ENCODE data around the gene CFAP97D1.
"Not testable (repeated sequence)": the region's sequence is repeated elsewhere in the genome, so short reads cannot be mapped to it uniquely, and the experiment has no call there.

Gene CFAP97D1

DNA sequence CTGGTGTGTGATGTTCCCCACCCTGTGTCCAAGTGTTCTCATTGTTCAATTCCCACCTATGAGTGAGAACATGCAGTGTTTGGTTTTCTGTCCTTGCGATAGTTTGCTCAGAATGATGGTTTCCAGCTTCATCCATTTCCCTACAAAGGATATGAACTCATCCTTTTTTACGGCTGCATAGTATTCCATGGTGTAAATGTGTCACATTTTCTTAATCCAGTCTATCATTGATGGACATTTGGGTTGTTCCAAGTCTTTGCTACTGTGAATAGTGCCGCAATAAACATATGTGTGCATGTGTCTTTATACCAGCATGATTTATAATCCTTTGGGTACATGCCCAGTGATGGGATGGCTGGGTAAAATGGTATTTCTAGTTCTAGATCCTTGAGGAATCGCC lies 12.4 kb downstream of the CFAP97D1 start:
- not testable (repeated sequence) for DNase-seq (ENCODE audit: low read depth in 2 of 3, low spot score in 1 of 3)

DNA sequence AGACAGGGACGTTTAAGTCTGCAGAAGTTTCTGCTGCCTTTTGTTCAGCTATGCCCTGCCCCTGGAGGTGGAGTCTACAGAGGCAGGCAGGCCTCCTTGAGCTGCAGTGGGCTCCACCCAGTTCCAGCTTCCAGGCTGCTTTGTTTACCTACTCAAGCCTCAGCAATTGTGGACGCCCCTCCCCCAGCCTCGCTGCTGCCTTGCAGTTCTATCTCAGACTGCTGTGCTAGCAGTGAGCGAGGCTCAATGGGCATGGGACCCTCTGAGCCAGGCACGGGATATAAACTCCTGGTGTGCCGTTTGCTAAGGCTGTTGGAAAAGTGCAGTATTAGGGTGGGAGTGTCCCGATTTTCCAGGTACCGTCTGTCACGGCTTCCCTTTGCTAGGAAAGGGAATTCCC lies 17.8 kb downstream of the CFAP97D1 start:
- DNase-seq (ENCODE audit: low read depth in 2 of 3, low spot score in 1 of 3) = not testable (repeated sequence)

DNA sequence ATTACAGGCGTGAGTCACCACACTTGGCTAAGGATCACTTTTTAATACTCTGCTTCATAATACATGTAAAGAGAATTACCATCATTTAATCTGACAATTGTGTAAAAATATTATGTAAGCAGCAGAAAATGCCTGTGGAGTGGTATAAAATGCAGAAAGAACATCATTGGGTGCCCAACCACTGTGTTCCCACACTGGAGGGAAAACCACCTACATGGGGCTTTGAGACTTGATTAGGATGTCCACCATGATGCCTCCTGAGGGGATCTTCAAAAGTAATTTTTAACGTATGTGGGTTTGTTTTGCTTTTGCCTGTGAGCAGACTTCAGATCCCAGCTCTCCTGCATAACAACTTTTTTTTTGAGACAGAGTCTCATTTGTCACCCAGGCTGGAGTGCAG lies 18.8 kb downstream of the CFAP97D1 start:
- no peak for DNase-seq (ENCODE audit: low read depth in 2 of 3, low spot score in 1 of 3)

DNA sequence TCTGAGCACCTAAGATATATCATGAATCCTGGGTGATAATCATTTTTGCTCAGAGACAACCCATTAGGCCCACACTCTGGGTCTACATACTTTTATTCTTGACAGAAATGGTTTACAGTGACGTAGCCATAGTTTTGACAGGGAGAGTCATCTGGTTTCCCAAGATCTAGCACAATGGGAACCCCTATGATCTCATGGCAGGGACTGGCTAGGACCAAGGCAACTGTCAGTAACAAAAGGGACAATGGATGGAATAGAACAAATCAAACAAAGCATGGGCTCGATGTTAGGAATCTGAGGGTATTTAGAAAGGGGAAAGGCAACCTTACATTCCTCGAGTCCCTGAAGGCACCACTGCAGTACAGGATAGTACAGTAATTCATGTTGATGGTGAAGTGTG lies 20.5 kb downstream of the CFAP97D1 start:
- no peak for DNase-seq (ENCODE audit: low read depth in 2 of 3, low spot score in 1 of 3)

DNA sequence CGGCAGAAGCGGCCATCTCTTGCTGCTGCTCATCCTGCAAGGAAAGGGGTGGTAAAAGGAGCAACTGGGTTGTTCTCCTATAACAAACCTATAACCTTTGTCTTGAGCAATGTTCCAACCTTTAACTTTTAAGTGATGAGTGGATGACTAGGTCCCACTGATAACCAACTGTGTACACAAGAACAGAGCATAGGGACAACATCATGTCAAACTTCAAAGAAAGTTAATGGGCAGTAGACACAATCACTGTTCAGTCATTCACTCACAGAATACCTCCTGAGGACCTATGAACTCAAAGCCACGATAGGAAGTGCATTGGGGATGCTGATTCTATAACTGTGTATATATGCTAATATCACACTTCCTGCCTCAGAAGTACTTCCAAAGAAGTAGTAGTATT lies 21.6 kb downstream of the CFAP97D1 start:
- no peak for DNase-seq (ENCODE audit: low read depth in 2 of 3, low spot score in 1 of 3)

DNA sequence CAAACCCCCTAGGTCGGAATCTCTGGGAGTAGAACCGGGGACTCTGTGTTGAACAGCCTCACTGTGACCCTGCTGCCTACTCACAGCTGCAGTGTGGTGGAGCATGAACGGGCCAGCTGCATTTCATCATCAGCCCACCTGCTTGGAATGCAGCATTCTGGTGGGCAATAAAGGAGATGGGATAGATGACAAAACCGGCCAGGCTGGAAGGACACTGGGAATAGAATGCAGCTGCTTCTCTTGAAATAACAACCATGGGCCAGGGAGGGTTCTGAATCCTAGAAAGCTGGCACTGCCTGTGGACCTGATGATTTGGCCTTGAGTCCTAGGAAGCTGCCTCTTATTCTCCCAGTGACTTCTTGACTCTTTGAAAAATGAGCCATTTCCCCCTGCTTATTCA lies 23.5 kb downstream of the CFAP97D1 start:
- no peak for DNase-seq (ENCODE audit: low read depth in 2 of 3, low spot score in 1 of 3)

DNA sequence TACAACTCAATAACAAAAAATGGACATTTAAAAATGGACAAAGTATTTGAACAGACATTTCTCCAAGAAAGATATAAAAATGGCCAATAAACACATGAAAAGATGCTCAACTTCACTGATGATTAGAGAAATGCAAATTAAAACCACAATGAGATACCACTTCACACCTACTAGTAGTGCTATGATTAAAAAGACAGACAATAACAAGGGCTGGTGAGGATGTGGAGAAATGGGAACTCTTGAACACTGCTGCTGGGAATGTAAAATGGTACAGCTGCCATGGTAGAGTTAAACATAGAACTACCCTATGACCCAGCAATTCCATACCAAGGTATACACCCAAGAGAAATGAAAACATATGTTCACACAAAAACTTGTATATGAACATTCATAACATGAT lies 24.9 kb downstream of the CFAP97D1 start:
- no peak for DNase-seq (ENCODE audit: low read depth in 2 of 3, low spot score in 1 of 3)

DNA sequence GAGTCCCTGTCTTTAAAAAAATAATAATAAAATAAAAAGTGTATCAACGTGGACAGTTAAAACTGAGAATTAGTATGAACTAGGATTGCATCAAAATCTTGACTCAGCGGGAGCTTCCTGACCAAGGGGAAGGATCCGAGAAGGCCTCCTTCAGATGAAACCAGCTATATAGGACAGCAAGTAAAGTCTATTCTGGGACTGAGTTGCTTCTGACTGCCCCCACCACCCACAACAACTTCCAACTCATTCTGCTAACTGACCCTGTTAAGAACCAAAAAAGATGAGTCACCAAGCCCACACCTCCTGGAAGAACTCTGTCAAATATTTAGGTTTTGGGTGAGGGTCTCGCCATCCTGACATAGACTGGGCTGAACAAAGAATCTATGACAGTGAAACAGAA lies 27.8 kb downstream of the CFAP97D1 start:
- no peak for DNase-seq (ENCODE audit: low read depth in 2 of 3, low spot score in 1 of 3)

DNA sequence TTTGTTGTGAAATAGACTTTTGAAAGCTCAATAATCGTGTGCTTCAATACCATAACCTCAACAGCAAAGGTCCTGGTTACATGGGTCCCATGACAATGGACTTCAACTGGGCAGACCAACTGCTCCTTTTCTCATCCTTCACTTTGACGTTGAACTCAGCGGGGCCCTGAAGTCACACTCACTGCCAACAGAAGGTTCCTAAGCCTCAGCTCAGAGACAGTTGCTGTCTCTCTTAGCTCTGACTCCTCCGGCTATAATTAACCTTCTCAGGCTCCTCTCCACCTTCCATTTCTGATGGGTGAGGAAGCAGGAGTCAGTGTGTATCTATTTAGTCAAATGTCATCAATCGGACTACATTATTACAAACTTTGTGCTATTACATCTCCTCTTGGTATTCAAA lies 28.9 kb downstream of the CFAP97D1 start:
- DNase-seq (ENCODE audit: low read depth in 2 of 3, low spot score in 1 of 3) = no peak

DNA sequence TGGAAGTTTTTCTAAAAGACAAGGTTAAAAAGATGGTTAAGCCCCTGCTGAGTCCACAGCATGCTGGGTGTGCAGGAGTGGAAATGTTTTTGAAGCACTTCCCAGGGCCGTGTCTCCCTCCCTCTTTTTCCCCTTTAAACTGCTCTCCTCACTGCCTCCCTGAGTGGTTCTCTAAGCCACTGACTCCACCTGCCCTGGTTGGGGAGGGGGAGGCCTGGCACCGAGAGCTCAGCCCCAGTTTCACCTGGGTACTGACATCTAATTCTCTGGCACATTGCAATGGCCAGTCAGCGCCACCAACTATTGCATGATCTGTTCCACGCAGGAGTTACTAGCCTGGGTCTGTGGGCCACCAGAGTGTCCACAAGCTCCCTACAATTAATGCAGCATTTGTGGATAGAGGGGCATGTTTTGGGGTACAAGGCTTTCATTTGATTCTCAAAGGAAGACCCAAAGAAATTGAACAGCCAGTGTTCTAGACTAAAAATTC lies 30.0 kb downstream of the CFAP97D1 start:
- no peak for DNase-seq (ENCODE audit: low read depth in 2 of 3, low spot score in 1 of 3)

DNA sequence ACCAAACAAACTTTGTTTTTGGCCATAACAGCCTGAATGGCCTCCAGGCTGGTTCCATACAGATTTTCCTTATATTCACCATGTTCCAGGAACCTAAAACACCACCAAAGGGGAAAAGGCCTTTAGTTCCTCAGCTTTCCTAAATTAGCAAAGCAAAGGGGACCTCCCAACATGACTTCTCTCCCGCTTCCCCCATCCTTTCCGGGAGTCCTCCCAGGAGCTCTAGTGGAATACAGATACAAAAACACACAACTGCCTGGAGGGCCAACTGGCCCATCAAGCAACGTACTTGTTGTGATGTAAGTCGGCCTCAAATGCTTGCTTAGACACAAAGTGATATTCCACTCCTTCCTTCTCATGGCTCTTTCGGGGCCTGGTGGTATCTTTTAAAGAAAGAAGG lies 30.6 kb downstream of the CFAP97D1 start:
- no peak for DNase-seq (ENCODE audit: low read depth in 2 of 3, low spot score in 1 of 3)

DNA sequence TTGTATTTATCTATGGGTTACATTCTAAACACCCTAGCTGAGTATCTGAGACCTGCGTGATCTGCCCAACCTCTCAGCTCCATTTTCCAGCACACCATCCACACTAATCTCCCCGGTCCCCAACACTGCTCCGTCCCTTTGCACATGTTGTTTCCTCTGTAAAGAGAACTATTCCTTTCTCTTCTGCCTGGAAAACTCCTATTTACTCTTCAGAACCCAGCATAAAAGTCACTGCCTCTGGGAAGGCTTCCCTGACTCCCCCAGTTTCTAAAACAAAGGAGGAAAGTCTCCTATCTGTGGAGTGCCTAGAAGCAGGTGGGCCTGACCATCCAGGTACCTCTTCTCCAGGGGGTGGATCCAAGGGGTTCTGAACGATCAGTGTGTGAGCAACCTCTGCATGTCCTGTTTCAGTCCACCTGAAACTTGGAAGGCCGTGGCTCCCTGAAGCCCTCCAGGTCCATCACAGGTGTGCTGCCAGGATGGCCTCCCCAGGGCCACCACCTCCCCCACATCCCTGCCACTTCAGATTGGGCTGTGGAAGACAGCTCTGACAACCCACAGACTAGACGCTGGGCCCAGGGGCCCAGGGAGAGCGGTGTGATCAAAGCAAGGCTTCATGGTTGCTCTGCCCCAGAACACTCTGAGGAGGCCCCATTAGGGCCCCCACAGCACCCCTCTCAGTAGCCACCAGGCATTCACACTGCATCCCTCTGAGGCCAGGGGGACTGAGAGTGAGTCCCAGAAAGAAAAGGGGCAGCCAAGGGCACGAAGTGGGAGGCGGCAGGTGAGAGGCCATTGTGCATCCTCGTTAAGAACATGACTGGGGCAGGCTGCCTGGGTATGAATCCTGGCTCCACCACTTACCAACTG lies 32.4 kb downstream of the CFAP97D1 start:
- no peak for DNase-seq (ENCODE audit: low read depth in 2 of 3, low spot score in 1 of 3)

DNA sequence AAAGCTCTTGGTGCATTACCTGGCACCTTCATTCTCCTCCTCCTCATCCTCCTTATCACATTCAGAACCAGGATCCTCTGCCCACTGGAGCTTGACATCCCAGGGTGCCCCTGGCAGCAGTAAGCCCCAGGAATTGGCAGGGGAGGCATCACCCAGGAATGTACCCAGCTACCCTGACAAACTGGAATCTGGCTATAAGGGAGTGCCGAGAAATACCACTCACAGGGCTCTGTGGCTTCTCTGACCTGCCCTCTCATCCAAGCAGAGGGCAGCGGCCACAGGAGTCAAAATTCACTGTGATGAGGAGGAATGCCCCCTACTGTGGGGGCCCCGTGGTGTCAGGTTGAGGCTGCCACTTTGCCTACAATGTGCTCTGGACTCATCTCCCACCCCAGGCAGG lies 33.2 kb downstream of the CFAP97D1 start:
- DNase-seq (ENCODE audit: low read depth in 2 of 3, low spot score in 1 of 3) = no peak

DNA sequence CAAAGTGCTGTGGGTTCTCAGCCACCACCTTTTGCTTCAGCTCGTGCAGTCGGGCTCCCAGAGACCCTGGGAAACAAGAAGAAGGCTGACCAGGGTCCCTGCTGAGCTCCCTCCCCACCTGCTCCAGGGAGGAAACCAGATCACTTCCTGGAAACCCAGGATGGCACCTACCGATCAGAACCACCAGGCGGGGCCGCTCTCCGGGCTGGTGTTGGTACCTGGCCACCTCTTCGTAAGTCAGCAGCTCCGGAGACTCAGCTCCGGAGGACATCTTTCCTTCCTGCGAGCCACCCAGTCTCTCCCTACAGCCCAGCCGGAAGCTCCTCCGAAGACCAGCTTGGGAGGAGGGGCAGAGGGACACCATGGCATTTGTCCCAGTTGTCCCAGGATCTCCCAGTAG lies 33.8 kb downstream of the CFAP97D1 start:
- DNase-seq (ENCODE audit: low read depth in 2 of 3, low spot score in 1 of 3) = no peak

DNA sequence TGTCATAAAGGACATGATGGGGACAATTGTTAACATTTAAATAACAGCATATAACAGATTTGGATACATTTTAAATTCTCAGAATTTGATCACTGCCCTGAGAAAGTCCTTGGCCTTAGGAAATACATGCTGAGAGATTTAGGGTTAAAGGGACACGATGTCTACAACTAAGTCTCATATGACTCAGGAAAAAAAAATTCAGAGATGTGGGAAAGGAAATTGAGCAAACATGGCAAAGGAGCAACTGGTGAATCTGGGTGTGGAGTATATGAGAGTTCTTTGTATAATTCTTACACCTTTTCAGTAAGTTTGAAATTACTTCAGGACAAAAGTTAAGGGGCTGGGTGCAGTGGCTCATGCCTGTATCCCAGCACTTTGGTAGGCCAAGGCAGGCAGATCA lies 34.5 kb downstream of the CFAP97D1 start:
- DNase-seq (ENCODE audit: low read depth in 2 of 3, low spot score in 1 of 3) = no peak

DNA sequence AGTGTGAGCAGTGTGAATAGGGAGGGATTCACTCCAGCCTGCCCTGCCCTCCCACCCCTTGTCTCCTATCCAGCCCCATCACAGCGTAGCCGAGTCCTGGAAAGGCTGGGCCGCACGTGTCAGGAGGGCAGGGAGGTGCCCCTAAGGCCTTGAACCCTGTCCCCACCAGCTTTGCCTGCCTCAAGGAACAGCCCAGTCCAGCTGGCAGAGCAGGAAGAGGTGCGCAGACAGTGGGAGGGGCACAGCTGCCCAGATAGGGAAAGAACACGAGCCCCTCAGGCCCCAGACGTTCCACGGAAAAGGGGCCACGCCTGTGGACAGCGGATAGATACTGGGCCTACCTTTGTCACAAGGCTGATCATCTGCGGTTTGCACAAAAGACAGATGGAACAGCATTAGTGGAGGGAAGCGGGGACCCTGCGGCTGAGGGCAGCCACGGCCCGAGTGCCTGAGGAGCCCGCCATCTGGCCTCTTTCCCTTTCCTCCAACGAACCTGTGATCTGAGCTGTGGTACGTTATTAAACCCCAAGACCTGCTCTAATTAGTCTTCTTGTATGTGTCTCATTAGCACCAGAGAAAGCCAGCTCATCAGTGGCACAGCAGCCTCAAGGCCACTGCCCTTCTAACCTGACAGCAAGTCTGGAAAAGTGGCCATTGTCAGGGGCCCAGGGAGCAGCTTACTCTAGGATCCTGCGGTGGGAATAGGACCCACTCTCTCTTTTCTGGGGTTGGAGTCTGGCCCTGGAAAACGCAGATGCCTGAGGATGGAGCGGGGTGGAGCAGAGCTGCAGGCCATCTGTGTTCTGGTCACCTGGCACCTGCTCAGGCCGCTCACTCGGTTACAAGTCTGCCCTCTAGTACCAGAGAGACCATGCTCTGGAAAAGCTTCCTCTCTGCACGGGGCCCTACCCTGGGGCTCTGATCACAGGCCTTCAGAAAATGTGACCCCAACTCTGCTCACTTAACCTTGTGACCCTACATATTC lies 36.4 kb downstream of the CFAP97D1 start:
- no peak for DNase-seq (ENCODE audit: low read depth in 2 of 3, low spot score in 1 of 3)

DNA sequence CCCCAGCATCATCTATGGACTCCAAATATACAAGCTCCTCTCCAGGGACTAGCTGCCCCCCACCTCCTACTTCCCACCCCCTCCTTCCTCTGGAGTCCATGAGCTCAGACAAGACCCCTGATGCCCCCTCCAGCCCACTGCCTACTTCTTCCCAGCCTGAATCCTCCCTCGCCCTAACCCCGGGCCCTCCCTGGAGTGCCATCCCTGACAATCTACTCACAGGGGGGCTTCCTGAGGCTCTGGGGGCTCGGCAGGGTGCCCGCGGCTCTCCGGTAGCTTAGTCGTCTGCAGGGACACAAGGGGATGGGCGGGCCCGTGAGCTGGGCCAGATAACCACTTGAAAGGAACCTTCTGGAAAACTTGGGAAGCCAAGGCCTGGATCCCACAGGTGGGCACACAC lies 37.6 kb downstream of the CFAP97D1 start:
- DNase-seq (ENCODE audit: low read depth in 2 of 3, low spot score in 1 of 3) = no peak

DNA sequence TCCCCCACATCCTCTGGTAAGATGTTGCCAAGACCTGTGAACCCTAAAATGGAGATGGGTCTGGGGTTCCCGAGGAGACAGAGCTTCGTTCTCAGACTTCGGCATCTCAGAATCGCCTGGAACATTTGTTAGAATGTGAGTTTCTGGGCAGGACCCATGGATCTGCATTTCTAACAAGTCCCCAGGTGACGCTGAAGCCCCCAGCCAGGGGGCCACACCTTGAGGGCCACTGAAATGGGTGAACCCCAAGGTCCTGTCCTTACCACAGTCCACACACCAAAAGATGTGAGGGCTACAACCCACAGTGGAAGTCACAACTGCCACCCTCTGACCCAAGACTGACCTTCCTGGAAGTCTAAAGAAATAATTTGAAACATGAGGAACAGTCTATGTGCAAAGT lies 38.7 kb downstream of the CFAP97D1 start:
- DNase-seq (ENCODE audit: low read depth in 2 of 3, low spot score in 1 of 3) = no peak

DNA sequence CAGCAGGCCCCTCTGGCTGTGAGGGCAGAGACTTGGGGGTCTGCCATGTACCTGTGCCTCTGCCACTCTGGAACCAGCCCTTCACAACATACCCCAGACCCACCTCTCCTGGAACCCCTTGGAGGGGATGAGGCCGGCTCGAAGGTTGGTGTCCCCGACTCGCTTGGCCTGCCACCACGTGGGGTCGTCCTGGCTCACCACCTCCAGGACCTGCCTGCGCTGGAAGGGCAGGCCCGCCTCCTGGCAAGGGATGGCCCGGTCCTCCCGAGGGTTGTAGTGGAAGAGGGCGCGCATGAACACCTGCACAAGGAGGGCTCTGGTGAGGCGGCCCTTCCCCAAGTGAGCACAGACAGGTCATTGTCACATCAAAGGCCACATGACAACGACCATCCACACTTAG lies 40.5 kb downstream of the CFAP97D1 start:
- DNase-seq (ENCODE audit: low read depth in 2 of 3, low spot score in 1 of 3) = no peak

DNA sequence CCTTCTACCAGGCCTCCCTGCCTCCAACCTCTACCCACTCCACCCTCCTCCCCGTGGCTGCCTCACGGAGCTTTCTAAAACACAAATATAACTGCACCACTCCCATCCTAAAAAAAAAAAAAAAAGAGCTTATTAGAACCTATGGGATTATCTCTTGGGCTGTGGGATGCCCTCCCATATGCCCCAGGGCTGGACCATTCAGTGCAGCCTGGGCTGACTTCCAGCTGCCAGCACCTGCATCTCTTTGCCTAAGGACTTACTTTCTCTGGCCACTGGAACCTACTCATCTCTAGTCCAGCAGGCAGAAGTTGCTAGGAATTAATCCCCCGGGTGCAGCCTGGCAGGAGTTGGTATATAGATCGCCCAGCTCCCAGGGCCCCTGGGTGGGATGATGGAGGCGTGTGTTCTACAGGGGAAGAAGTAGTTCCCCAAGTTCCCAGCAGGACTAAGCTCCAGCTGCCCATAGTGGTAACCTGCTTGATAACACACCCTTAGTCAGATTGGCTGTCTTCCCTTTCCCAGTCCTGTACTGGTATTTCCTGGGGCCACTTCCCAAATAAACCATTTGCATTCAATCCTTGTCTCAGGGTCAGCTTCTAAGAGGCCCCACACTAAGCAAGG lies 42.4 kb downstream of the CFAP97D1 start:
- no peak for DNase-seq (ENCODE audit: low read depth in 2 of 3, low spot score in 1 of 3)

DNA sequence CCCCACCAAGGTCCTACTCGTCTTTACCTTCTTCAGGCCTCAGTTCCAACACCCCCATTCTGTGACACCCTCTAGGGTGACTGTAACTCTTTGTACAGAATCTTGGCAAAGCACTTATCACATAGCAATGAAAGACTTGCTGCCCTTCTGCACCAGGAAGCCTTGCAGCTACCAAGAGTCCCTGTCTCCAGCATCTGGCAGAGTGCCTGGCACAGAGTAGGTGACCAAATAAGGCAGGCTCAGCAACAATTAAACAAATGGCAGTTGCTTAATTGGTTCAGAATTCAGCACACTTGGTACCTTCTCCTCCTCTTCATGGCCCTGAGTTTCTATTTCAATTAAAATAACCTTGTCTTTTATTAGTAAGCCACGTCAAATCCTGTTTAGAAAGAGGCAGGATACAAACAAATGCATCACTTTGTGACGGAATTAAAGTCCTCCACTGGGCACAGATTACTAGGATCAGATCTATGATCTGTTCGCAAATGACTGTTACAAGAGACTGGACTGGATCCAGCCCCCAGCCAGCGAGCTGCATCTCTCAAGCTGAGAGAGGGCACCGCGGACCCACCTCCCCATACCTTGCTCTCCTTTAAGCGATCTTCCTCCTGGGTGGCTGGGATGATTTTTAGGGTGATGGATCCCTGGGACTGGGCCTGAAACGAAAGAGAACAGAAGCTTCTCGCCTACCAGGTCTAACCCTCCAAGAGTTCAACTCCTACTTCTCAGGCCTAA lies 43.3 kb downstream of the CFAP97D1 start:
- no peak for DNase-seq (ENCODE audit: low read depth in 2 of 3, low spot score in 1 of 3)

Measured in stimulated activated CD4-positive, alpha-beta T cell treated with anti-CD3 and anti-CD28 coated beads, Interleukin-12 subunit alpha, Interleukin-12 subunit beta, amount 100 ng/mL, for 48 hours (primary cell).